A673 (cell line): Measurements from ENCODE around the gene LRFN5. TPM values are rescaled to one million over a fixed set of nuclear protein-coding genes. Genes with fewer than 3 reads are reported as not detected.
A peak's percentile ranks its signal among the peaks of the same experiment; 100 is the strongest.

Experiments used
- BruUV-seq: library from RNA; stranded (reverse); fragments of 400-500 nt; replicated peaks from 2 replicates; lab custom pipeline; 2021; lab: Mats Ljungman, UMichigan
- CTCF ChIA-PET: fragments of 300-600 bp; sonication (Branson Sonifier 250); formaldehyde crosslinking; loops from one replicate; lab custom pipeline; 2022; ENCODE audit warnings: antibody characterized with exemption; lab: Charles Lee
- POLR2A ChIA-PET: fragments of 300-600 bp; sonication (Branson Sonifier 250); formaldehyde crosslinking; loops from one replicate; lab custom pipeline; 2022; ENCODE audit warnings: antibody characterized with exemption; ENCODE audit not compliant: low non-redundant PET; lab: Charles Lee
- DNase-seq: peaks from one replicate; pipeline ENCODE4 v3.0.0-alpha.2; 2015; ENCODE audit warnings: low spot score
- H3K27ac ChIP-seq: fragments of 200-600 bp; sonication (generic); 2 replicates; pipeline ENCODE4 v1.5.1; 2016; ENCODE audit warnings: mixed run types, low read depth, mild to moderate bottlenecking, mixed read lengths, antibody characterized with exemption, low read length; ENCODE audit not compliant: poor library complexity, severe bottlenecking
- H3K27me3 ChIP-seq: fragments of 200-600 bp; sonication (generic); replicated peaks from 2 replicates; pipeline ENCODE4 v1.6.1; 2017; ENCODE audit warnings: mixed run types, low read depth, mild to moderate bottlenecking, mixed read lengths, antibody characterized with exemption, low read length; ENCODE audit not compliant: insufficient read depth, poor library complexity
- H3K36me3 ChIP-seq: fragments of 200-600 bp; sonication (generic); 2 replicates; pipeline ENCODE4 v1.6.1; 2016; ENCODE audit warnings: mixed run types, mild to moderate bottlenecking, mixed read lengths, antibody characterized with exemption, low read length; ENCODE audit not compliant: insufficient read depth, poor library complexity, severe bottlenecking
- H3K4me1 ChIP-seq: fragments of 200-600 bp; sonication (generic); 2 replicates; pipeline ENCODE4 v1.6.1; 2017; ENCODE audit warnings: mixed run types, mild to moderate bottlenecking, mixed read lengths, antibody characterized with exemption, low read length; ENCODE audit not compliant: insufficient read depth, poor library complexity, severe bottlenecking
- H3K4me3 ChIP-seq: fragments of 200-600 bp; sonication (generic); 2 replicates; pipeline ENCODE4 v1.5.1; 2016; ENCODE audit warnings: low read depth, mixed run types, mild to moderate bottlenecking, mixed read lengths, low read length; ENCODE audit not compliant: poor library complexity, severe bottlenecking
- H3K9me3 ChIP-seq: fragments of 200-600 bp; sonication (generic); 2 replicates; pipeline ENCODE4 v1.6.1; 2016; ENCODE audit warnings: mixed run types, low read depth, mild to moderate bottlenecking, mixed read lengths, antibody characterized with exemption, low read length; ENCODE audit not compliant: poor library complexity, severe bottlenecking
- CTCF ChIP-seq: fragments of 300-800, 200-600 bp; sonication (generic); conservative IDR thresholded peaks from 2 replicates; pipeline ENCODE4 v1.5.1; 2017; ENCODE audit warnings: low read depth, mild to moderate bottlenecking, antibody characterized with exemption, low read length, moderate library complexity, mixed read lengths
- EZH2 ChIP-seq: fragments of 200-600 bp; sonication (generic); IDR thresholded peaks from 2 replicates; pipeline ENCODE4 v1.6.1; 2017; ENCODE audit warnings: borderline replicate concordance, low read depth, mild to moderate bottlenecking, mixed read lengths, antibody characterized with exemption, low read length; ENCODE audit not compliant: poor library complexity, severe bottlenecking
- intact Hi-C: fragments of 100-400 bp; cut with micrococcal nuclease; formaldehyde crosslinking; loops from one replicate; pipeline ENCODE4 v1.10.0; 2022; ENCODE audit not compliant: unreplicated experiment
- total RNA-seq: library from RNA; stranded (reverse); gene quantifications from 2 replicates; pipeline ENCODE4 v1.2.3, GENCODE V29; 2021

LRFN5 gene
- total RNA-seq, 1 experiment from 2014 or later: 51.3 TPM

GRCh38 chr14:41650802-41651201 is 44.1 kb downstream of the LRFN5 start:
- no peaks in the 10 kb centered on the region for H3K9me3 ChIP-seq
- ChIA-PET POLR2A (interaction anchor here (0.6 kb wide), 1 partner anchor 338 kb away, joined by 3 read pairs; no protein-coding TSS in a partner anchor), CTCF (no interaction called here)
- no TSS peak for BruUV-seq
- H3K4me3 ChIP-seq: no peak overlapping the region
- H3K27ac ChIP-seq: peak overlapping the region; percentile 55
- no peaks in the 10 kb centered on the region for H3K27me3 ChIP-seq
- no peak for DNase-seq
- peaks cover 13% of the 10 kb centered on the region for H3K4me1 ChIP-seq
- H3K36me3 ChIP-seq: no peaks in the 10 kb centered on the region
- TF ChIP-seq EZH2: no peak
- TF ChIP-seq CTCF: no peak
- intact Hi-C loops: no loop called here

GRCh38 chr14:41654196-41654595 is 47.5 kb downstream of the LRFN5 start:
- H3K4me1 ChIP-seq: peaks cover 26% of the 10 kb centered on the region
- intact Hi-C loops: no loop called here

GRCh38 chr14:41662780-41663472 is 56.2 kb downstream of the LRFN5 start:
- POLR2A ChIA-PET: no interaction called here
- Histone ChIP-seq H3K27ac (peak overlapping the region; percentile 59), H3K4me3 (no peak overlapping the region), H3K9me3 (no peaks in the 10 kb centered on the region), H3K27me3 (no peaks in the 10 kb centered on the region), H3K4me1 (peaks cover 70% of the 10 kb centered on the region), H3K36me3 (no peaks in the 10 kb centered on the region)
- no TSS peak for BruUV-seq
- no peak for DNase-seq
- TF ChIP-seq CTCF: no peak
- TF ChIP-seq EZH2: no peak
- intact Hi-C loops: no loop called here
- CTCF ChIA-PET: no interaction called here

More at GRCh38 chr14:41654196-41654595, 47.5 kb downstream of the LRFN5 start:
- ChIA-PET POLR2A (no interaction called here), CTCF (no interaction called here)
- no peak overlapping the region for H3K4me3 ChIP-seq
- H3K27me3 ChIP-seq: no peaks in the 10 kb centered on the region
- TF ChIP-seq CTCF: no peak
- no peak for TF ChIP-seq EZH2
- H3K36me3 ChIP-seq: no peaks in the 10 kb centered on the region
- no peak for DNase-seq
- no peaks in the 10 kb centered on the region for H3K9me3 ChIP-seq
- H3K27ac ChIP-seq: no peak overlapping the region
- BruUV-seq: no TSS peak
